GM12874 (cell line): ENCODE measurements around the gene MANBA.

Experiments used
- CTCF ChIP-seq: IDR thresholded peaks from 2 replicates; pipeline ENCODE4 v1.5.1; 2011; ENCODE audit warnings: low read depth, mild to moderate bottlenecking, control low read depth, low read length, moderate library complexity; ENCODE audit not compliant: insufficient read depth

The MANBA gene

GRCh38 chr4:102713096-102713495 is 47.7 kb downstream of the MANBA start:
- no peak for TF ChIP-seq CTCF

- no peak for TF ChIP-seq CTCF
Measured at GRCh38 chr4:102710986-102711385, 49.8 kb downstream of the MANBA start.

GRCh38 chr4:102707150-102707549 is 53.6 kb downstream of the MANBA start:
- no peak for TF ChIP-seq CTCF

- no peak for TF ChIP-seq CTCF
Measured at GRCh38 chr4:102705391-102705935, 55.3 kb downstream of the MANBA start.

- no peak for TF ChIP-seq CTCF
Measured at GRCh38 chr4:102696758-102697157, 64.0 kb downstream of the MANBA start.

- no peak for TF ChIP-seq CTCF
Measured at GRCh38 chr4:102694791-102695190, 66.0 kb downstream of the MANBA start.

- TF ChIP-seq CTCF = no peak
Measured at GRCh38 chr4:102693861-102694260, 66.9 kb downstream of the MANBA start.
